Fibroblast of lung (primary cell): ENCODE data around the gene APEX2. TPM values are rescaled to one million over a fixed set of nuclear protein-coding genes. Genes with fewer than 3 reads are reported as not detected.

Experiments used
- DNase-seq, 2 donors: peaks; one replicate each; pipeline versions ENCODE4 v3.0.0 to v3.0.0-alpha.2; 2010; ENCODE audit warnings: low read depth in 2 of 2
- H2AFZ ChIP-seq: 2 replicates; pipeline ENCODE4 v1.5.1; 2012; ENCODE audit warnings: low read length, control low read depth, inconsistent platforms
- H3K27ac ChIP-seq: 2 replicates; pipeline ENCODE4 v1.5.1; 2011; ENCODE audit warnings: low read length, control low read depth; ENCODE audit not compliant: insufficient read depth
- H3K27me3 ChIP-seq: 2 replicates; pipeline ENCODE4 v1.5.1; 2011; ENCODE audit warnings: mild to moderate bottlenecking, low read length; ENCODE audit not compliant: control insufficient read depth, insufficient read depth
- H3K36me3 ChIP-seq: 2 replicates; pipeline ENCODE4 v1.5.1; 2011; ENCODE audit warnings: low read length; ENCODE audit not compliant: control insufficient read depth, insufficient read depth
- H3K4me1 ChIP-seq: 2 replicates; pipeline ENCODE4 v1.5.1; 2011; ENCODE audit warnings: low read length; ENCODE audit not compliant: control insufficient read depth, insufficient read depth; ENCODE audit errors: extremely low read depth
- H3K4me2 ChIP-seq: 2 replicates; pipeline ENCODE4 v1.5.1; 2011; ENCODE audit warnings: low read length, control low read depth; ENCODE audit not compliant: insufficient read depth; ENCODE audit errors: extremely low read depth
- H3K4me3 ChIP-seq, 4 experiments: fragments of 200-600 bp in 1 of 4; sonication (generic) in 1 of 4; replicated peaks in 1 of 4; 2 replicates each; pipeline ENCODE4 v1.5.1; 2011 to 2016; ENCODE audit warnings: low read length in 4 of 4, low read depth in 3 of 4, mild to moderate bottlenecking in 3 of 4, control low read depth in 2 of 4, inconsistent platforms in 1 of 4, mixed read lengths in 1 of 4; ENCODE audit not compliant: insufficient read depth in 1 of 4; ENCODE audit errors: control extremely low read depth in 1 of 4
- H3K79me2 ChIP-seq: 2 replicates; pipeline ENCODE4 v1.5.1; 2012; ENCODE audit warnings: mild to moderate bottlenecking, low read length, inconsistent platforms; ENCODE audit not compliant: control insufficient read depth, insufficient read depth
- H3K9ac ChIP-seq: 2 replicates; pipeline ENCODE4 v1.5.1; 2011; ENCODE audit warnings: mild to moderate bottlenecking, low read length, control low read depth; ENCODE audit not compliant: insufficient read depth
- H3K9me3 ChIP-seq: 2 replicates; pipeline ENCODE4 v1.5.1; 2012; ENCODE audit warnings: low read depth, low read length; ENCODE audit not compliant: control insufficient read depth, insufficient read depth
- H4K20me1 ChIP-seq: 2 replicates; pipeline ENCODE4 v1.5.1; 2011; ENCODE audit warnings: low read length; ENCODE audit not compliant: control insufficient read depth, insufficient read depth; ENCODE audit errors: extremely low read depth
- EZH2 ChIP-seq: IDR thresholded peaks from 2 replicates; pipeline ENCODE4 v1.5.1; 2012; ENCODE audit warnings: low read length, control low read depth, mild to moderate bottlenecking; ENCODE audit errors: missing control alignments
- polyA plus RNA-seq, 2 donors: library from polyadenylated mRNA; depleted of rRNA in 1 of 2; stranded (reverse) in 1 of 2; unstranded in 1 of 2; fragments of >200 nt; gene quantifications; 2 replicates each; pipeline ENCODE4 v1.2.1, GENCODE V29; 2011 to 2012; ENCODE audit warnings: missing spikeins in 1 of 2
- total RNA-seq: library from RNA; depleted of rRNA; stranded (reverse); fragments of >200 nt; gene quantifications from 2 replicates; pipeline ENCODE4 v1.2.1, GENCODE V29; 2014
- TF ChIP-seq, protein P1 (sequence below), 2 donors: IDR thresholded peaks in 1 of 2; conservative IDR thresholded peaks in 1 of 2; 1 replicate in 1 of 2; 2 replicates in 1 of 2; pipeline ENCODE4 v1.5.1; 2011 to 2012; ENCODE audit warnings: low read length in 2 of 2, control low read depth in 1 of 2, inconsistent platforms in 1 of 2, low read depth in 1 of 2, mild to moderate bottlenecking in 1 of 2

Gene APEX2
- total and polyA plus RNA-seq, 2 donors (not counting 1 experiment from before 2014, with no cell fraction given) = 4.8 to 11.0 TPM

DNA sequence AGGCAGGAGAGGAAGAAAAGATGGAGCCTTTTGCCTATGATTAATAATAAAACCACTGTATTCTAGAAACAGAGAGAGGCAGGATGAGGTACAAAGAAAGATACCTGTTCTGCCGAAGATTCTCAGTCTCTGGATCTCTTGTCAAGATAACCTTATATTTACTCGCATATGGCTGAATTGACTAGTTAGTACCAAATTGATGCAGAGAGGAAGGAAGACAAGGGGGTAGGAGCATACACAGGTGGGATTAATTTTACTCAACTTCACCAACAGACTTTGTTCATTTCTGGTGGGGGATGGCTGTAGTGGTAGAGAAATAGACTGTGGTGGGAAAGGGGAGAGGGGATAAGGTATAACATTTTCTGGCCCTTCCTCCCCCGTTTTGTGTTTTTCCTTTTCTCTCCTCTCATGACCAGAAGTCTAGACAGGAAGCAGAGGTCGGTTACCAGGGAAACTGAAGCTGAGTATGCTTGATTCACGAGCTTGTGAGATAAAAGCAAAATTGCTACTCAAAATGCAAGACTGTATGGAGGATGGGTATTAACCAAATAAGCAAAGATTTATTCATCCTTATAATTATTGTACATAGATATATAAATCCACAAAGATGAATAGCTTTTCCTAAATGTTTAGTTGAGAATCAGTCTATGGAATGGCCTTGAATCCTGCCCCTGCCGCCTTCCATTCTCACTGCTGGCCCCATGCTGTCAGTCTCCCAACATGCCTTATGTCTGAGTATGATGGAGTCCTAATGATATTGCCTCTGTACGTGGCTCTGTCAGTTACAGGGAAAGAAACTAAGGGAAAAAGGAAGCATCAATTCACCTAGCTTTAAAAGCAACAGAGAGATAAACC, 56.9 kb downstream of the APEX2 start:
- H3K27me3 ChIP-seq = no peaks in the 10 kb centered on the region
- no peaks in the 10 kb centered on the region for H4K20me1 ChIP-seq
- no peaks in the 10 kb centered on the region for H3K9me3 ChIP-seq
- H3K4me2 ChIP-seq = no peak overlapping the region
- H3K4me3 ChIP-seq = peak overlapping the region in 1 of 4 experiments; percentile 24
- no peak overlapping the region for H2AFZ ChIP-seq
- no peak overlapping the region for H3K27ac ChIP-seq
- H3K4me1 ChIP-seq = no peaks in the 10 kb centered on the region
- H3K79me2 ChIP-seq = no peaks in the 10 kb centered on the region
- H3K36me3 ChIP-seq = no peaks in the 10 kb centered on the region
- no peak for TF ChIP-seq EZH2
- TF ChIP-seq, protein P1, sequence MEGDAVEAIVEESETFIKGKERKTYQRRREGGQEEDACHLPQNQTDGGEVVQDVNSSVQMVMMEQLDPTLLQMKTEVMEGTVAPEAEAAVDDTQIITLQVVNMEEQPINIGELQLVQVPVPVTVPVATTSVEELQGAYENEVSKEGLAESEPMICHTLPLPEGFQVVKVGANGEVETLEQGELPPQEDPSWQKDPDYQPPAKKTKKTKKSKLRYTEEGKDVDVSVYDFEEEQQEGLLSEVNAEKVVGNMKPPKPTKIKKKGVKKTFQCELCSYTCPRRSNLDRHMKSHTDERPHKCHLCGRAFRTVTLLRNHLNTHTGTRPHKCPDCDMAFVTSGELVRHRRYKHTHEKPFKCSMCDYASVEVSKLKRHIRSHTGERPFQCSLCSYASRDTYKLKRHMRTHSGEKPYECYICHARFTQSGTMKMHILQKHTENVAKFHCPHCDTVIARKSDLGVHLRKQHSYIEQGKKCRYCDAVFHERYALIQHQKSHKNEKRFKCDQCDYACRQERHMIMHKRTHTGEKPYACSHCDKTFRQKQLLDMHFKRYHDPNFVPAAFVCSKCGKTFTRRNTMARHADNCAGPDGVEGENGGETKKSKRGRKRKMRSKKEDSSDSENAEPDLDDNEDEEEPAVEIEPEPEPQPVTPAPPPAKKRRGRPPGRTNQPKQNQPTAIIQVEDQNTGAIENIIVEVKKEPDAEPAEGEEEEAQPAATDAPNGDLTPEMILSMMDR (conservative IDR thresholded peaks at IDR 0.05 in 1 of 2, IDR thresholded peaks at IDR 0.05 in 1 of 2; ENCODE audit: low read depth in 1 of 2, low read length in 2 of 2) = no peak
- no peak overlapping the region for H3K9ac ChIP-seq
- DNase-seq = peak; percentile 1 to 68

- Histone ChIP-seq H3K27ac (no peak overlapping the region), H3K9me3 (no peaks in the 10 kb centered on the region), H3K4me3 (peak overlapping the region in 1 of 4 experiments; percentile 24), H3K9ac (no peak overlapping the region), H3K4me1 (no peaks in the 10 kb centered on the region), H3K27me3 (no peaks in the 10 kb centered on the region), H2AFZ (no peak overlapping the region), H3K36me3 (no peaks in the 10 kb centered on the region), H3K79me2 (no peaks in the 10 kb centered on the region), H4K20me1 (no peaks in the 10 kb centered on the region), H3K4me2 (no peak overlapping the region)
- peak; percentile 12 to 46 for DNase-seq
- TF ChIP-seq EZH2 = no peak
- TF ChIP-seq, protein P1 (conservative IDR thresholded peaks at IDR 0.05 in 1 of 2, IDR thresholded peaks at IDR 0.05 in 1 of 2; ENCODE audit: low read depth in 1 of 2, low read length in 2 of 2) = peak; percentile 69 to 81
These were observed 57.6 kb downstream of the APEX2 start for GRCh38 chrX:55057675-55058249.

Other genes with a start within 250 kb of the APEX2 start
- not detected in 2 replicates for gene ITIH6, start 202.1 kb upstream of the APEX2 start, total RNA-seq
- gene ITIH6, start 202.1 kb upstream of the APEX2 start, polyA plus RNA-seq = not detected in 2 replicates
- 148 and 177 TPM in 2 replicates for gene MAGED2, start 192.6 kb upstream of the APEX2 start, total RNA-seq
- 205 and 312 TPM in 2 replicates for gene MAGED2, start 192.6 kb upstream of the APEX2 start, polyA plus RNA-seq
- gene TRO, start 79.5 kb upstream of the APEX2 start, total RNA-seq = 11.3 and 13.0 TPM in 2 replicates
- 9.0 and 13.6 TPM in 2 replicates for gene TRO, start 79.5 kb upstream of the APEX2 start, polyA plus RNA-seq
- gene PFKFB1, start 6.2 kb upstream of the APEX2 start, total RNA-seq = under 0.01 TPM in 1 of 2 replicates, not detected in the other
- 0.10 TPM in 1 of 2 replicates, not detected in the other for gene PFKFB1, start 6.2 kb upstream of the APEX2 start, polyA plus RNA-seq
- not detected in 2 replicates for gene ALAS2, start 30.6 kb downstream of the APEX2 start, total RNA-seq
- not detected in 2 replicates for gene ALAS2, start 30.6 kb downstream of the APEX2 start, polyA plus RNA-seq
- gene PAGE2B, start 74.7 kb downstream of the APEX2 start, total RNA-seq = not detected in 2 replicates
- gene PAGE2B, start 74.7 kb downstream of the APEX2 start, polyA plus RNA-seq = not detected in 2 replicates
- gene PAGE2, start 88.7 kb downstream of the APEX2 start, total RNA-seq = not detected in 2 replicates
- not detected in 2 replicates for gene PAGE2, start 88.7 kb downstream of the APEX2 start, polyA plus RNA-seq
- gene PAGE5, start 220.0 kb downstream of the APEX2 start, total RNA-seq = 0.66 TPM in 1 of 2 replicates, not detected in the other
- gene PAGE5, start 220.0 kb downstream of the APEX2 start, polyA plus RNA-seq = not detected in 2 replicates